Loucy (cell line): ENCODE results near the gene OR8A1.

Experiments used
- CTCF ChIP-seq: fragments of 200-600 bp; sonication (generic); conservative IDR thresholded peaks from 2 replicates; pipeline ENCODE4 v1.5.1; 2014; ENCODE audit warnings: mild to moderate bottlenecking, antibody characterized with exemption, low read length
- EZH2phosphoT487 ChIP-seq: fragments of 200-600 bp; IDR thresholded peaks from 2 replicates; pipeline ENCODE4 v1.6.1; 2018; ENCODE audit warnings: antibody characterized with exemption, mild to moderate bottlenecking, moderate library complexity, borderline replicate concordance

GRCh38 chr11:124612567-124613246 lies 42.9 kb downstream of the OR8A1 start:
- TF ChIP-seq CTCF (no peak), EZH2phosphoT487 (no peak)
